ENCODE data around the gene DPY19L3. TPM values are rescaled to one million over a fixed set of nuclear protein-coding genes. Genes with fewer than 3 reads are reported as not detected.

Gene DPY19L3
- total RNA-seq, 4 donors from 2014 or later: 2.3 to 9.9 (median 7.5) TPM

GRCh38 chr19:32522967-32523366, 117.4 kb downstream of the DPY19L3 start:
- in situ Hi-C loops (cut with MboI; ENCODE audit: low sequenced_read_pairs in 4 of 4) (no loop called here), intact Hi-C loops (cut with DNase I; ENCODE audit: low total_unique reads) (no loop called here)
- H3K4me3 ChIP-seq: no peak overlapping the region
- ATAC-seq (no peak), DNase-seq (no peak)
- TF ChIP-seq POLR2A (IDR thresholded peaks at IDR 0.05): no peak
- TF ChIP-seq CTCF (IDR thresholded peaks at IDR 0.05 in 4 of 5, conservative IDR thresholded peaks at IDR 0.05 in 1 of 5): no peak
- no peaks in the 10 kb centered on the region for H3K36me3 ChIP-seq
- no peaks in the 10 kb centered on the region for H3K9me3 ChIP-seq
- no peak overlapping the region for H3K27ac ChIP-seq
- no peaks in the 10 kb centered on the region for H3K27me3 ChIP-seq
- no peaks in the 10 kb centered on the region for H3K4me1 ChIP-seq

GRCh38 chr19:32526895-32527294, 121.3 kb downstream of the DPY19L3 start:
- intact Hi-C loops (cut with DNase I; ENCODE audit: low total_unique reads) (no loop called here), in situ Hi-C loops (cut with MboI; ENCODE audit: low sequenced_read_pairs in 4 of 4) (no loop called here)
- Histone ChIP-seq H3K4me1 (no peaks in the 10 kb centered on the region), H3K9me3 (no peaks in the 10 kb centered on the region), H3K27ac (no peak overlapping the region), H3K36me3 (no peaks in the 10 kb centered on the region), H3K27me3 (no peaks in the 10 kb centered on the region), H3K4me3 (no peak overlapping the region)
- DNase-seq: no peak
- no peak for TF ChIP-seq CTCF (IDR thresholded peaks at IDR 0.05 in 4 of 5, conservative IDR thresholded peaks at IDR 0.05 in 1 of 5)
- no peak for TF ChIP-seq POLR2A (IDR thresholded peaks at IDR 0.05)
- no peak for ATAC-seq

- Histone ChIP-seq H3K4me3 (no peak overlapping the region), H3K9me3 (no peaks in the 10 kb centered on the region), H3K27me3 (no peaks in the 10 kb centered on the region), H3K4me1 (no peaks in the 10 kb centered on the region), H3K36me3 (no peaks in the 10 kb centered on the region), H3K27ac (no peak overlapping the region)
- intact Hi-C loops (cut with DNase I; ENCODE audit: low total_unique reads) (no loop called here), in situ Hi-C loops (cut with MboI; ENCODE audit: low sequenced_read_pairs in 4 of 4) (no loop called here)
- no peak for DNase-seq
- no peak for ATAC-seq
- TF ChIP-seq CTCF (IDR thresholded peaks at IDR 0.05 in 4 of 5, conservative IDR thresholded peaks at IDR 0.05 in 1 of 5): no peak
- no peak for TF ChIP-seq POLR2A (IDR thresholded peaks at IDR 0.05)
Observed at GRCh38 chr19:32530773-32531172, 125.2 kb downstream of the DPY19L3 start.

- no peak for DNase-seq
- TF ChIP-seq CTCF (IDR thresholded peaks at IDR 0.05 in 4 of 5, conservative IDR thresholded peaks at IDR 0.05 in 1 of 5): no peak
- no peak for TF ChIP-seq POLR2A (IDR thresholded peaks at IDR 0.05)
- in situ Hi-C loops (cut with MboI; ENCODE audit: low sequenced_read_pairs in 4 of 4) (no loop called here), intact Hi-C loops (cut with DNase I; ENCODE audit: low total_unique reads) (no loop called here)
- Histone ChIP-seq H3K4me3 (no peak overlapping the region), H3K27me3 (no peaks in the 10 kb centered on the region), H3K36me3 (no peaks in the 10 kb centered on the region), H3K9me3 (no peaks in the 10 kb centered on the region), H3K4me1 (no peaks in the 10 kb centered on the region), H3K27ac (no peak overlapping the region)
- no peak for ATAC-seq
Observed at GRCh38 chr19:32532233-32532632, 126.7 kb downstream of the DPY19L3 start.

Other genes starting within 250 kb of the DPY19L3 start
- gene ZNF507, start 60.2 kb upstream of the DPY19L3 start, total RNA-seq: 10 to 100 TPM; 11.9 to 21.8 (median 17.8) TPM
- 100 to 1,000 TPM; 121 to 201 (median 170) TPM for gene PDCD5, start 175.4 kb downstream of the DPY19L3 start, total RNA-seq